Measurements from ENCODE around the gene MRPL40.

MRPL40 gene

GRCh38 chr22:19432133-19432851 lies at the start of gene MRPL40:
Gene MRPL40, plus strand, starts transcription at chr22:19432545. Its CDS starts 10 bp downstream, at chr22:19432555.
- peak; percentile 70 to 89 for DNase-seq (ENCODE audit: low read depth in 1 of 2, low spot score in 1 of 2)

GRCh38 chr22:19383292-19383691 lies 49.1 kb upstream of the MRPL40 start:
- no peak for DNase-seq (ENCODE audit: low read depth in 1 of 2, low spot score in 1 of 2)

- DNase-seq (ENCODE audit: low read depth in 1 of 2, low spot score in 1 of 2), result no peak
These were observed 47.0 kb upstream of the MRPL40 start for GRCh38 chr22:19385221-19385906.

- no peak for DNase-seq (ENCODE audit: low read depth in 1 of 2, low spot score in 1 of 2)
These were observed 46.1 kb upstream of the MRPL40 start for GRCh38 chr22:19386248-19386647.

GRCh38 chr22:19387038-19387437 lies 45.3 kb upstream of the MRPL40 start:
- DNase-seq (ENCODE audit: low read depth in 1 of 2, low spot score in 1 of 2), result no peak

GRCh38 chr22:19387575-19387974 lies 44.8 kb upstream of the MRPL40 start:
- DNase-seq (ENCODE audit: low read depth in 1 of 2, low spot score in 1 of 2), result no peak

GRCh38 chr22:19393704-19394103 lies 38.6 kb upstream of the MRPL40 start:
- no peak for DNase-seq (ENCODE audit: low read depth in 1 of 2, low spot score in 1 of 2)

GRCh38 chr22:19394274-19395050 lies 37.9 kb upstream of the MRPL40 start:
- no peak for DNase-seq (ENCODE audit: low read depth in 1 of 2, low spot score in 1 of 2)

GRCh38 chr22:19395276-19395675 lies 37.1 kb upstream of the MRPL40 start:
- DNase-seq (ENCODE audit: low read depth in 1 of 2, low spot score in 1 of 2), result no peak

GRCh38 chr22:19396561-19396933 lies 35.8 kb upstream of the MRPL40 start:
- DNase-seq (ENCODE audit: low read depth in 1 of 2, low spot score in 1 of 2), result no peak

GRCh38 chr22:19396934-19397733 lies 35.2 kb upstream of the MRPL40 start:
- no peak for DNase-seq (ENCODE audit: low read depth in 1 of 2, low spot score in 1 of 2)

- no peak for DNase-seq (ENCODE audit: low read depth in 1 of 2, low spot score in 1 of 2)
These were observed 34.6 kb upstream of the MRPL40 start for GRCh38 chr22:19397734-19398104.

GRCh38 chr22:19398206-19398605 lies 34.1 kb upstream of the MRPL40 start:
- DNase-seq (ENCODE audit: low read depth in 1 of 2, low spot score in 1 of 2), result no peak

- no peak for DNase-seq (ENCODE audit: low read depth in 1 of 2, low spot score in 1 of 2)
These were observed 33.7 kb upstream of the MRPL40 start for GRCh38 chr22:19398652-19399051.

GRCh38 chr22:19400881-19401280 lies 31.5 kb upstream of the MRPL40 start:
- DNase-seq (ENCODE audit: low read depth in 1 of 2, low spot score in 1 of 2), result no peak

- no peak for DNase-seq (ENCODE audit: low read depth in 1 of 2, low spot score in 1 of 2)
These were observed 30.9 kb upstream of the MRPL40 start for GRCh38 chr22:19401483-19401882.

GRCh38 chr22:19402642-19403191 lies 29.6 kb upstream of the MRPL40 start:
- DNase-seq (ENCODE audit: low read depth in 1 of 2, low spot score in 1 of 2), result no peak

GRCh38 chr22:19404676-19405075 lies 27.7 kb upstream of the MRPL40 start:
- no peak for DNase-seq (ENCODE audit: low read depth in 1 of 2, low spot score in 1 of 2)

GRCh38 chr22:19405133-19405532 lies 27.2 kb upstream of the MRPL40 start:
- no peak for DNase-seq (ENCODE audit: low read depth in 1 of 2, low spot score in 1 of 2)

GRCh38 chr22:19405652-19406051 lies 26.7 kb upstream of the MRPL40 start:
- no peak for DNase-seq (ENCODE audit: low read depth in 1 of 2, low spot score in 1 of 2)

GRCh38 chr22:19406281-19406811 lies 26.0 kb upstream of the MRPL40 start:
- no peak for DNase-seq (ENCODE audit: low read depth in 1 of 2, low spot score in 1 of 2)
